Activated CD8-positive, alpha-beta memory T cell treated with anti-CD3 and anti-CD28 coated beads for 48 hours (primary cell): Measurements from ENCODE around the gene AGTRAP.
A peak's percentile ranks its signal among the peaks of the same experiment; 100 is the strongest.

Experiments
- DNase-seq, 3 experiments: peaks; one replicate each; pipeline ENCODE4 v3.0.0-alpha.2; 2020; ENCODE audit warnings: low read depth in 2 of 3, low spot score in 2 of 3

AGTRAP gene

GRCh38 chr1:11735854-11736745 lies at the start of gene AGTRAP:
AGTRAP (plus strand) TSS chr1:11736136; CDS start chr1:11736209, 73 bp downstream.
- peak; percentile 66 to 75 (median 72) for DNase-seq

GRCh38 chr1:11688506-11688905 lies 47.4 kb upstream of the AGTRAP start:
- no peak for DNase-seq

GRCh38 chr1:11690397-11691301 lies 45.3 kb upstream of the AGTRAP start:
- no peak for DNase-seq

GRCh38 chr1:11691302-11691914 lies 44.5 kb upstream of the AGTRAP start, which contains the start of gene DRAXIN:
DRAXIN (plus strand) TSS chr1:11691710; CDS start chr1:11706259, 14,549 bp downstream.
- no peak for DNase-seq

GRCh38 chr1:11691928-11692711 lies 43.8 kb upstream of the AGTRAP start:
- no peak for DNase-seq

GRCh38 chr1:11693024-11693590 lies 42.8 kb upstream of the AGTRAP start:
- DNase-seq: peak in 1 of 3 experiments; percentile 23

- no peak for DNase-seq
Measured at GRCh38 chr1:11693917-11694316, 42.0 kb upstream of the AGTRAP start.

GRCh38 chr1:11695861-11696260 lies 40.1 kb upstream of the AGTRAP start:
- DNase-seq: no peak

GRCh38 chr1:11697188-11697892 lies 38.6 kb upstream of the AGTRAP start:
- DNase-seq: no peak

- no peak for DNase-seq
Measured at GRCh38 chr1:11697893-11698210, 38.1 kb upstream of the AGTRAP start.

- DNase-seq: no peak
Measured at GRCh38 chr1:11700601-11701467, 35.1 kb upstream of the AGTRAP start.

GRCh38 chr1:11701551-11701961 lies 34.4 kb upstream of the AGTRAP start:
- no peak for DNase-seq

GRCh38 chr1:11701981-11702803 lies 33.7 kb upstream of the AGTRAP start:
- no peak for DNase-seq

GRCh38 chr1:11703357-11704193 lies 32.4 kb upstream of the AGTRAP start:
- no peak for DNase-seq

GRCh38 chr1:11704194-11704529 lies 31.8 kb upstream of the AGTRAP start:
- no peak for DNase-seq

- no peak for DNase-seq
Measured at GRCh38 chr1:11704691-11705475, 31.1 kb upstream of the AGTRAP start.
